Bronchial epithelial cell (primary cell): ENCODE data around the gene R3HCC1L. TPM values are rescaled to one million over a fixed set of nuclear protein-coding genes. Genes with fewer than 3 reads are reported as not detected.

Experiments used
- DNase-seq: peaks from one replicate; pipeline ENCODE4 v3.0.0-alpha.2; 2010; ENCODE audit warnings: low read depth
- FAIRE-seq: peaks from 2 replicates; lab custom pipeline; 2011; peaks lifted over from hg19 to GRCh38; lab: Jason Lieb, UNC
- H3K27me3 ChIP-seq: 2 replicates; pipeline ENCODE4 v1.5.1; 2011; ENCODE audit warnings: low read length; ENCODE audit not compliant: control insufficient read depth, insufficient read depth
- H3K36me3 ChIP-seq: 2 replicates; pipeline ENCODE4 v1.5.1; 2011; ENCODE audit warnings: low read length; ENCODE audit not compliant: control insufficient read depth, insufficient read depth
- H3K4me3 ChIP-seq: 2 replicates; pipeline ENCODE4 v1.5.1; 2011; ENCODE audit warnings: mild to moderate bottlenecking, low read depth, low read length, control low read depth
- total RNA-seq: library from RNA; depleted of rRNA; stranded (reverse); fragments of >200 nt; gene quantifications from 2 replicates; pipeline ENCODE4 v1.2.1, GENCODE V29; 2014
- TF ChIP-seq, protein P1 (sequence below): IDR thresholded peaks from 2 replicates; pipeline ENCODE4 v1.5.1; 2011; ENCODE audit warnings: mild to moderate bottlenecking, moderate library complexity, low read length, control low read depth, inconsistent platforms; ENCODE audit not compliant: insufficient read depth, severe bottlenecking

Gene R3HCC1L
- total RNA-seq, 1 donor from 2014 or later: 13.7 TPM

DNA sequence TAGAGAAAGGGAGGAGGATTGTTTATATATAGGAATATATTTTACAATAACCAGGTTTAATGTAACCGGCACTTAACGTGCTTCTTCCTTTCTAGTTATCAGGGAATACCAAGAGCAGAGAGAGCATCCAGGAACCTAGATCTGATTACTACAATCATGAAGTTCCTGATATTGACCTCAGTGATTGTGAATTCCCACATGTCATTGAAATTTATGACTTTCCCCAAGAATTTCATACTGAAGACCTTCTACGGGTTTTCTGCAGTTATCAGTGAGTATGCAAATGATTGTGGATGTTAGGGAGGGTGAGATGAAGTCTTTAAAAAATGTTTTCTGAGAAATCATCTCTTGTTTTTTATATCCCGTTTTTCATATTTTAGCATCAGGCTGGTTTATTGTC lies 97.0 kb downstream of the R3HCC1L start:
- Histone ChIP-seq H3K4me3 (no peak overlapping the region), H3K36me3 (peaks cover 1% of the 10 kb centered on the region), H3K27me3 (no peaks in the 10 kb centered on the region)
- TF ChIP-seq, protein P1, sequence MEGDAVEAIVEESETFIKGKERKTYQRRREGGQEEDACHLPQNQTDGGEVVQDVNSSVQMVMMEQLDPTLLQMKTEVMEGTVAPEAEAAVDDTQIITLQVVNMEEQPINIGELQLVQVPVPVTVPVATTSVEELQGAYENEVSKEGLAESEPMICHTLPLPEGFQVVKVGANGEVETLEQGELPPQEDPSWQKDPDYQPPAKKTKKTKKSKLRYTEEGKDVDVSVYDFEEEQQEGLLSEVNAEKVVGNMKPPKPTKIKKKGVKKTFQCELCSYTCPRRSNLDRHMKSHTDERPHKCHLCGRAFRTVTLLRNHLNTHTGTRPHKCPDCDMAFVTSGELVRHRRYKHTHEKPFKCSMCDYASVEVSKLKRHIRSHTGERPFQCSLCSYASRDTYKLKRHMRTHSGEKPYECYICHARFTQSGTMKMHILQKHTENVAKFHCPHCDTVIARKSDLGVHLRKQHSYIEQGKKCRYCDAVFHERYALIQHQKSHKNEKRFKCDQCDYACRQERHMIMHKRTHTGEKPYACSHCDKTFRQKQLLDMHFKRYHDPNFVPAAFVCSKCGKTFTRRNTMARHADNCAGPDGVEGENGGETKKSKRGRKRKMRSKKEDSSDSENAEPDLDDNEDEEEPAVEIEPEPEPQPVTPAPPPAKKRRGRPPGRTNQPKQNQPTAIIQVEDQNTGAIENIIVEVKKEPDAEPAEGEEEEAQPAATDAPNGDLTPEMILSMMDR: no peak
- DNase-seq (no peak), FAIRE-seq (no peak)

GRCh38 chr10:98235846-98236245 lies 101.4 kb downstream of the R3HCC1L start:
- Histone ChIP-seq H3K36me3 (peaks cover 1% of the 10 kb centered on the region), H3K4me3 (no peak overlapping the region), H3K27me3 (no peaks in the 10 kb centered on the region)
- TF ChIP-seq, protein P1: no peak
- no peak for FAIRE-seq
- no peak for DNase-seq

DNA sequence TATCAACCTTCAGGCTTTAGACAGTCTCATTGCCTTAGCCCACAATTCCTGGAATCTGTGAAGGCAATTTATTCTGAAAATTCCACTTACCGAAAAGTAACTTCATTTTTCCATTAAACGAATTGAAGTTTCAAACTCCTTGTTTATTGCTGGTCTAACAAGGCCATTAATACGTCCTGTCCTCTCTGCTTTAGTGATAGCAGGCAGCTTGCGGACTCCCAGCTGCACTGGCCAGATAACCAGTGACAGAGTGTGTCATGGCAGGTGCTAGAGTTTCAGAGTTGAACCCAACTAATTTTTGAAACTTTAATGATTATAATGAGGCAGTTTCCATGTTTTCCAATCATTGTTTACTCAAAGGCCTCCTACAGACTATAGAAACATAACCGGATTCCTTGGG lies 102.4 kb downstream of the R3HCC1L start:
- DNase-seq (no peak), FAIRE-seq (no peak)
- TF ChIP-seq, protein P1: no peak
- Histone ChIP-seq H3K27me3 (no peaks in the 10 kb centered on the region), H3K4me3 (no peak overlapping the region), H3K36me3 (peaks cover 1% of the 10 kb centered on the region)

DNA sequence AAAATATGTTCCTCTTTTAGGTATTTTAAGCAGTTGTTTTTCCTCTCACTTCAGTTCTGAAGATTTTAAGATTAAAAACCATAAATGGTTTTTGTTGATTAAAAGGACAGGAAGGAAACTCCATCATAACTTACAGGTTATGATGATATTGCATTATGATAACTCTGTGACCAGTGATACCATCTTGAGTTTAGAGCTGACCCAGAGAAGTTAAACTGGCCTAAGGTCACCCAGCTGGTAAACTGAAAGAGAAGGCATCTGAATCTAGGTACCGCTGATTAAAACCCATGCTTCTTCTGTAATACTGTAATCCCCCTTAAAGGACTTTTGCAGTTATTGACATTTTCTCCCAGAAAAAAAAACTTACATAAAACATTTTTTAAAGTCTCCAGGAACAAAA lies 103.9 kb downstream of the R3HCC1L start:
- DNase-seq: no peak
- TF ChIP-seq, protein P1: no peak
- Histone ChIP-seq H3K36me3 (peaks cover 1% of the 10 kb centered on the region), H3K4me3 (no peak overlapping the region), H3K27me3 (no peaks in the 10 kb centered on the region)
- FAIRE-seq: no peak

GRCh38 chr10:98240524-98240923 lies 106.1 kb downstream of the R3HCC1L start:
- no peak for FAIRE-seq

More at GRCh38 chr10:98240524-98240923, 106.1 kb downstream of the R3HCC1L start:
- Histone ChIP-seq H3K4me3 (no peak overlapping the region), H3K27me3 (no peaks in the 10 kb centered on the region), H3K36me3 (peaks cover 1% of the 10 kb centered on the region)
- TF ChIP-seq, protein P1: no peak
- DNase-seq: no peak
